Activated T-cell treated with anti-CD3 and anti-CD28 coated beads for 4 hours (primary cell): ENCODE data around the gene STK31.
"Not testable (repeated sequence)": the region's sequence is repeated elsewhere in the genome, so short reads cannot be mapped to it uniquely, and the experiment has no call there.

Experiments used
- DNase-seq: peaks from one replicate; pipeline ENCODE4 v3.0.0-alpha.2; 2020

The STK31 gene

DNA sequence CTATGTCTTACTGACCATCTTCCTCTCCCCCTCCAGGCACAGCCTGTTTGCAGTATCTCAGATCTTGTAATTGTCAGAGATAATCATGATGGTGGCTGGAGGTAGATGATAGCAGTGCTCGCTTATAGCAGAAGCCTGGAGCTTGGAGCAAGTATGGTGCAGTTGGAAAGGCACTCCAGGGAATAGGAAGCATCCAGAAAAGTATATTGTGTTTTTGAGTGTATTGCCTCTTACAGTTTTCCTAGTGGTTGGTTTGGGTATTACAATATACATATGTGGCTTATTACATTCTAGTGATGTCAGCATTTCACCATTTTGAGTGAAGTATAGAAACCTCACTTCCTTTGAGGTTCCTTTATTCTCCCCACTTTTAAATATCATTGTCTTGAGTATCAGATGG, 101.5 kb downstream of the STK31 start:
- no peak for DNase-seq

DNA sequence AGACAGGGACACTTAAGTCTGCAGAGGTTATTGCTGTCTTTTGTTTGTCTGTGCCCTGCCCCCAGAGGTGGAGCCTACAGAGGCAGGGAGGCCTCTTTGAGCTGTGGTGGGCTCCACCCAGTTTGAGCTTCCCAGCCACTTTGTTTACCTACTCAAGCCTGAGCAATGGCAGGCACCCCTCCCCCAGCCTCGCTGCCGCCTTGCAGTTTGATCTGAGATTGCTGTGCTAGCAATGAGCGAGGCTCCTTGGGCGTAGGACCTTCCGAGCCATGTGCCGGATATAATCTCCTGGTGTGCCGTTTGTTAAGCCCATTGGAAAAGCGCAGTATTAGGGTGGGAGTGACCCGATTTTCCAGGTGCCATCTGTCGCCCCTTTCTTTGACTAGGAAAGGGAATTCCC, 118.1 kb downstream of the STK31 start:
- DNase-seq: not testable (repeated sequence)

DNA sequence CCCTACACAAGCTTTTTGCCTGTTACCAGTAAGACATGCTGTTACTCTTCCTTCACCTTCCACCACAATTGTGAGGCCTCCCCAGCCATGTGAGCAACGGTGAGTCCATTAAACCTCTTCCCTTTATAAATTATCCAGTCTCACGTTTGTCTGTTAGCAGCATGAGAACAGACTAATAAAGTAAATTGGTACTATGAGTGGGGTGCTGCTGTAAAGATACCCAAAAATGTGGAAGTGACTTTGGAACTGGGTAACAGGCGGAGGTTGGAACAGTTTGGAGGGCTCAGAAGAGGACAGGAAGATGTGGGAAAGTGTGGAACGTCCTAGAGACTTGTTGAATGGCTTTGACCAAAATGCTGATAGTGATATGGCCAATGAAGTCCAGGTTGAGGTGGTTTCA, 122.7 kb downstream of the STK31 start:
- not testable (repeated sequence) for DNase-seq

- no peak for DNase-seq
Measured at GRCh38 chr7:23833405-23833804, 123.4 kb downstream of the STK31 start.

DNA sequence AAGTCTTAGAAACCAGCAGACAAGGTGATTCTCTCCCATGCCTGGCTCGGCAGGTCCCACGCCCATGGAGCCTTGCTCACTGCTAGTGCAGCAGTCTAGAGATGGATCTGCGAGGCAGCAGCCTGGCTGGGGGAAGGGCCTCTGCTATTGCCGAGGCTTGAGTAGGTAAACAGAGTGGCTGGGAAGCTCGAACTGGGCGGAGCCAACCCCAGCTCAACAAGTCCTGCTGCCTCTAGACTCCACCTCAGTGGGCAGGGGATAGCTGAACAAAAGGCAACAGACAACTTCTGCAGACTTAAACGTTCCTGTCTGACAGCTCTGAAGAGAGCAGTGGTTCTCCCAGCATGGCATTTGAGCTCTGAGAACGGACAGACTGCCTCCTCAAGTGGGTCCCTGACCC, 134.8 kb downstream of the STK31 start:
- DNase-seq: not testable (repeated sequence)

DNA sequence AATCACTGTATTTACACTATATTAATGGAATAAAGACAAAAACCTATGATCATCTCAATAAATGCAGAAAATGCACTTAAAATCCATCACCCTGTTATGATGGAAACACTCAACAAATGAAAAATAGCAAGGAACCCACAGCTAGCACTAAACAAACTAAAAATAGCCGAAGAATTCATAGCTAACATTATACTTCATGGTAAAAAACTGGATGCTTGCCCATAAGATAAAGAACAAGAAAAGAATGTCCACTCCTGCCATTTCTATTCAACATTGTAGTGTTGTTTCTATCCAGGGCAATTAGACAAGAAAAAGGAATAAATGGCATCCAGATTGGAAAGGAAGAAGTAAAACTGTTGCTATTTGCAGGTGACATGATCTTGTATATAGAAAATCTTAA, 142.1 kb downstream of the STK31 start:
- no peak for DNase-seq

- DNase-seq: no peak
Measured at GRCh38 chr7:23852988-23853387, 143.0 kb downstream of the STK31 start.

GRCh38 chr7:23863209-23863787, 153.3 kb downstream of the STK31 start:
- no peak for DNase-seq

GRCh38 chr7:23864973-23865372, 155.0 kb downstream of the STK31 start:
- no peak for DNase-seq

DNA sequence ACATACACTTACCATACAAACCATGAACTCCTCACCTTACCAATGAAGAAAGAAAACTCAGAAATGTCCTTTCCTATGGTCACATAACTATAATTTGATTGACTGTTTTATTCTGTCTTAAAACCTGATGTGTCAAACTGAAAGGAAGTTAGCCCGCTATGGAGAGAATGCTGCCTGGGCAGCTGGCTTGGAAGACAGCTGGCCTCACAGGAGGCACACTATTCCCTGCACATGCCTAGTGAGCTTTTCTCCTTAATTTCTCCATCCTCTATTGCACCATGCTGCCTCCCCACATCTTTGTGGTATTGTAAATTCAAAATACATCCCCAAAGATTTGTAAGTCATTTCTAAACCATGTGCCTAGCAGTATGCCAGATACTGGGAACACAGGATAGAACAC, 163.3 kb downstream of the STK31 start:
- DNase-seq: no peak

GRCh38 chr7:23876526-23876925, 166.5 kb downstream of the STK31 start:
- not testable (repeated sequence) for DNase-seq
